WTC11 (cell line): ENCODE results near the gene PEX26. TPM values are rescaled to one million over a fixed set of nuclear protein-coding genes. Genes with fewer than 3 reads are reported as not detected.
A peak's percentile ranks its signal among the peaks of the same experiment; 100 is the strongest.

Experiments used
- ATAC-seq: fragments of 200-7000 bp; cut with Tn5 transposase; 2 replicates; pipeline ENCODE4 v1.10.0; 2021; ENCODE audit warnings: mild to moderate bottlenecking, moderate library complexity
- CTCF ChIA-PET: fragments of 300-600 bp; sonication (Branson Sonifier 250); formaldehyde crosslinking; loops from one replicate; lab custom pipeline; 2021; ENCODE audit warnings: antibody characterized with exemption; lab: Charles Lee
- POLR2A ChIA-PET: fragments of 350-600 bp; sonication (Branson Sonifier 250); formaldehyde crosslinking; loops from one replicate; lab custom pipeline; 2021; ENCODE audit warnings: antibody characterized with exemption; lab: Charles Lee
- DNase-seq: peaks from one replicate; pipeline ENCODE4 v3.0.0; 2021; ENCODE audit warnings: low spot score
- H3K27ac Mint-ChIP-seq: 2 replicates; pipeline ENCODE4 v1.8.0; 2021; ENCODE audit warnings: mixed read lengths
- H3K27me3 Mint-ChIP-seq: 2 replicates; pipeline ENCODE4 v1.8.0; 2021; ENCODE audit warnings: low read depth, mild to moderate bottlenecking, moderate library complexity, mixed read lengths
- H3K36me3 Mint-ChIP-seq: 2 replicates; pipeline ENCODE4 v1.8.0; 2021; ENCODE audit warnings: mixed read lengths
- H3K4me1 Mint-ChIP-seq: 2 replicates; pipeline ENCODE4 v1.8.0; 2022; ENCODE audit warnings: mixed read lengths
- H3K4me3 Mint-ChIP-seq: 2 replicates; pipeline ENCODE4 v1.8.0; 2021; ENCODE audit warnings: mild to moderate bottlenecking, moderate library complexity, mixed read lengths
- H3K9me3 Mint-ChIP-seq: 2 replicates; pipeline ENCODE4 v1.8.0; 2021; ENCODE audit warnings: mixed read lengths
- ATF1 ChIP-seq: sonication (generic); formaldehyde crosslinking; IDR thresholded peaks from 2 replicates; pipeline ENCODE4 v1.8.1; 2023; ENCODE audit warnings: mild to moderate bottlenecking, moderate library complexity, missing genetic modification reagents
- CTCF ChIP-seq: fragments of 200-600 bp; IDR thresholded peaks from 2 replicates; pipeline ENCODE4 v1.8.0; 2022; ENCODE audit warnings: antibody characterized with exemption
- ELF4 ChIP-seq: sonication (generic); formaldehyde crosslinking; IDR thresholded peaks from 2 replicates; pipeline ENCODE4 v1.8.1; 2022; ENCODE audit warnings: low read depth, mild to moderate bottlenecking, moderate library complexity, missing genetic modification reagents
- ESRRA ChIP-seq: sonication (generic); formaldehyde crosslinking; IDR thresholded peaks from 2 replicates; pipeline ENCODE4 v1.8.1; 2022; ENCODE audit warnings: mild to moderate bottlenecking, missing genetic modification reagents, borderline replicate concordance
- FOXP1 ChIP-seq: sonication (generic); formaldehyde crosslinking; IDR thresholded peaks from 2 replicates; pipeline ENCODE4 v1.8.0; 2022; ENCODE audit warnings: missing genetic modification reagents, mild to moderate bottlenecking, moderate library complexity, borderline replicate concordance
- FOXP4 ChIP-seq: sonication (generic); formaldehyde crosslinking; IDR thresholded peaks from 2 replicates; pipeline ENCODE4 v1.8.0; 2022; ENCODE audit warnings: mild to moderate bottlenecking, missing genetic modification reagents
- GABPB1 ChIP-seq: sonication (generic); formaldehyde crosslinking; IDR thresholded peaks from 2 replicates; pipeline ENCODE4 v1.8.1; 2023; ENCODE audit warnings: mild to moderate bottlenecking, missing genetic modification reagents
- IRF2 ChIP-seq: sonication (generic); formaldehyde crosslinking; IDR thresholded peaks from 2 replicates; pipeline ENCODE4 v1.8.0; 2022; ENCODE audit warnings: low read depth, missing genetic modification reagents, borderline replicate concordance
- MXD4 ChIP-seq: fragments of 250-450 bp; sonication (Bioruptor Pico); IDR thresholded peaks from 2 replicates; pipeline ENCODE4 v1.8.0; 2021; ENCODE audit warnings: mild to moderate bottlenecking, moderate library complexity, borderline replicate concordance
- PRRX2 ChIP-seq: fragments of 250-450 bp; sonication (Bioruptor Pico); IDR thresholded peaks from 2 replicates; pipeline ENCODE4 v1.8.0; 2021; ENCODE audit warnings: mild to moderate bottlenecking
- ZBTB21 ChIP-seq: sonication (generic); formaldehyde crosslinking; IDR thresholded peaks from 2 replicates; pipeline ENCODE4 v1.8.1; 2023; ENCODE audit warnings: mild to moderate bottlenecking, missing genetic modification reagents, borderline replicate concordance
- ZMAT4 ChIP-seq: fragments of 250-450 bp; sonication (Bioruptor Pico); IDR thresholded peaks from 2 replicates; pipeline ENCODE4 v1.9.0; 2021; ENCODE audit warnings: mild to moderate bottlenecking
- ZNF281 ChIP-seq: sonication (generic); formaldehyde crosslinking; IDR thresholded peaks from 2 replicates; pipeline ENCODE4 v1.8.0; 2023; ENCODE audit warnings: mild to moderate bottlenecking, missing genetic modification reagents
- ZNF416 ChIP-seq: fragments of 250-450 bp; sonication (Bioruptor Pico); IDR thresholded peaks from 2 replicates; pipeline ENCODE4 v1.9.0; 2021; ENCODE audit warnings: mild to moderate bottlenecking, inconsistent platforms
- total RNA-seq: library from RNA; stranded (reverse); gene quantifications from 3 replicates; pipeline ENCODE4 v1.2.3, GENCODE V29; 2021
- TF ChIP-seq, protein P1 (sequence below): sonication (generic); formaldehyde crosslinking; IDR thresholded peaks from 2 replicates; pipeline ENCODE4 v1.8.1; 2022; ENCODE audit warnings: mild to moderate bottlenecking, moderate library complexity, missing genetic modification reagents
- TF ChIP-seq, protein P2 (sequence below): sonication (generic); formaldehyde crosslinking; IDR thresholded peaks from 2 replicates; pipeline ENCODE4 v1.8.0; 2022; ENCODE audit warnings: missing genetic modification reagents

The PEX26 gene
- total RNA-seq, 1 experiment from 2014 or later = 52.3 TPM

GRCh38 chr22:18147791-18148190, 70.0 kb downstream of the PEX26 start (continued):
- TF ChIP-seq, protein P1, sequence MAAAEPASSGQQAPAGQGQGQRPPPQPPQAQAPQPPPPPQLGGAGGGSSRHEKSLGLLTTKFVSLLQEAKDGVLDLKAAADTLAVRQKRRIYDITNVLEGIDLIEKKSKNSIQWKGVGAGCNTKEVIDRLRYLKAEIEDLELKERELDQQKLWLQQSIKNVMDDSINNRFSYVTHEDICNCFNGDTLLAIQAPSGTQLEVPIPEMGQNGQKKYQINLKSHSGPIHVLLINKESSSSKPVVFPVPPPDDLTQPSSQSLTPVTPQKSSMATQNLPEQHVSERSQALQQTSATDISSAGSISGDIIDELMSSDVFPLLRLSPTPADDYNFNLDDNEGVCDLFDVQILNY (CRISPR knock-in tag) = no peak

DNA sequence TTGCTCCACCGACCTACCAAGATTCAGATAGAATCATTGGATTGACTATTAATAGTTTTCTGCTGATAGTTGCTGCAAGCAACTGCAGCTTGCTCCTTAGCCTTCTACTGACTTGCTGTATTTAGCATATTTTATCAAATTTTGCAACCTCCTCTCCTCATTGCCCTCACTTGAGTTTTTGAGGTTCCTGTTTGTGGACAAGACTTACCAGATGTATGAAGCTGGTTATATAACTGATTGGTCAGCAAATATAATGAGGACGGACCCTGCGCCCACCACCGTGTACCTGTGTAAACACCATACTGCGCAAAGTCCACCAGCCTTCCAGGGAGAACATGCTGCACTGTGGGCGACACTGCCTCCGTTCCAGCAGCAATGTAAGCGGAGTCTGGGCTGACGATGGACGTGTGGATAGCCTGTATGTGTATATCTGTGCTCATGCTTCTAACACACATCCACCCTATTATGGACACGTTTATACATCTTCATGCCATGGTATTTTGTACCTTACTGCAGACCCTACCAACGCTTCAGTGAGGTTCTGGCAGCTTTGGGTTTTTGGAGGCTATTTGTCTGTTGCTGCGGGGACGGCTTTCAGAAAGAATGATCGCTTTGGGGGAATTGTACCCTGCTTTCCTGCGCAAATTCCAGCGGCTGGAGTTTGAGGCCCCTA, 70.6 kb downstream of the PEX26 start:
- no peak for DNase-seq
- Mint-ChIP-seq H3K27ac (no peak overlapping the region; the same call in 1 of the 2 replicates), H3K4me3 (peak overlapping the region; percentile 70; the same call in 1 of the 2 replicates), H3K36me3 (no peaks in the 10 kb centered on the region), H3K4me1 (peaks cover 21% of the 10 kb centered on the region), H3K27me3 (peaks cover 12% of the 10 kb centered on the region), H3K9me3 (no peaks in the 10 kb centered on the region)
- CTCF ChIA-PET = interaction anchor here (2.2 kb wide), 1 partner anchor 9 kb away, joined by 8 read pairs; no protein-coding TSS in a partner anchor
- ATAC-seq = no peak
- TF ChIP-seq GABPB1 = peak; percentile 70; the same call in 1 of the 2 replicates
- no peak for TF ChIP-seq ZNF416 (CRISPR knock-in tag)
- POLR2A ChIA-PET = no interaction called here

- no peak for DNase-seq
- POLR2A ChIA-PET = interaction anchor here (0.7 kb wide), 2 partner anchors 778 to 1632 kb away, joined by 5 to 6 read pairs; no protein-coding TSS in a partner anchor
- H3K9me3 Mint-ChIP-seq = no peaks in the 10 kb centered on the region
- H3K4me1 Mint-ChIP-seq = peaks cover 29% of the 10 kb centered on the region
- TF ChIP-seq FOXP4 (CRISPR knock-in tag) (no peak), CTCF (no peak), PRRX2 (CRISPR knock-in tag) (no peak), FOXP1 (no peak), MXD4 (no peak), ZMAT4 (no peak), ATF1 (CRISPR knock-in tag) (no peak), ELF4 (CRISPR knock-in tag) (no peak), IRF2 (no peak), ZNF281 (CRISPR knock-in tag) (no peak), ESRRA (CRISPR knock-in tag) (no peak), ZBTB21 (no peak)
- TF ChIP-seq, protein P2, sequence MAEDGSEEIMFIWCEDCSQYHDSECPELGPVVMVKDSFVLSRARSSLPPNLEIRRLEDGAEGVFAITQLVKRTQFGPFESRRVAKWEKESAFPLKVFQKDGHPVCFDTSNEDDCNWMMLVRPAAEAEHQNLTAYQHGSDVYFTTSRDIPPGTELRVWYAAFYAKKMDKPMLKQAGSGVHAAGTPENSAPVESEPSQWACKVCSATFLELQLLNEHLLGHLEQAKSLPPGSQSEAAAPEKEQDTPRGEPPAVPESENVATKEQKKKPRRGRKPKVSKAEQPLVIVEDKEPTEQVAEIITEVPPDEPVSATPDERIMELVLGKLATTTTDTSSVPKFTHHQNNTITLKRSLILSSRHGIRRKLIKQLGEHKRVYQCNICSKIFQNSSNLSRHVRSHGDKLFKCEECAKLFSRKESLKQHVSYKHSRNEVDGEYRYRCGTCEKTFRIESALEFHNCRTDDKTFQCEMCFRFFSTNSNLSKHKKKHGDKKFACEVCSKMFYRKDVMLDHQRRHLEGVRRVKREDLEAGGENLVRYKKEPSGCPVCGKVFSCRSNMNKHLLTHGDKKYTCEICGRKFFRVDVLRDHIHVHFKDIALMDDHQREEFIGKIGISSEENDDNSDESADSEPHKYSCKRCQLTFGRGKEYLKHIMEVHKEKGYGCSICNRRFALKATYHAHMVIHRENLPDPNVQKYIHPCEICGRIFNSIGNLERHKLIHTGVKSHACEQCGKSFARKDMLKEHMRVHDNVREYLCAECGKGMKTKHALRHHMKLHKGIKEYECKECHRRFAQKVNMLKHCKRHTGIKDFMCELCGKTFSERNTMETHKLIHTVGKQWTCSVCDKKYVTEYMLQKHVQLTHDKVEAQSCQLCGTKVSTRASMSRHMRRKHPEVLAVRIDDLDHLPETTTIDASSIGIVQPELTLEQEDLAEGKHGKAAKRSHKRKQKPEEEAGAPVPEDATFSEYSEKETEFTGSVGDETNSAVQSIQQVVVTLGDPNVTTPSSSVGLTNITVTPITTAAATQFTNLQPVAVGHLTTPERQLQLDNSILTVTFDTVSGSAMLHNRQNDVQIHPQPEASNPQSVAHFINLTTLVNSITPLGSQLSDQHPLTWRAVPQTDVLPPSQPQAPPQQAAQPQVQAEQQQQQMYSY (CRISPR knock-in tag) = no peak
- TF ChIP-seq, all 79 proteins: peak for 0
- no peak for ATAC-seq
- H3K27ac Mint-ChIP-seq = no peak overlapping the region
- no peak overlapping the region for H3K4me3 Mint-ChIP-seq
- H3K27me3 Mint-ChIP-seq = peaks cover 12% of the 10 kb centered on the region
- no peaks in the 10 kb centered on the region for H3K36me3 Mint-ChIP-seq
- CTCF ChIA-PET = interaction anchor here (0.6 kb wide), 2 partner anchors 61 to 969 kb away, joined by 3 read pairs; no protein-coding TSS in a partner anchor
These were observed 74.7 kb downstream of the PEX26 start for GRCh38 chr22:18152519-18152918.
